GM19372 (cell line): ENCODE results near the gene PAH.
"Not testable (repeated sequence)": the region's sequence is repeated elsewhere in the genome, so short reads cannot be mapped to it uniquely, and the experiment has no call there.

Experiments
- ATAC-seq: cut with Tn5 transposase; IDR thresholded peaks from one replicate; pipeline ENCODE4 v1.9.1; 2021; ENCODE audit warnings: mild to moderate bottlenecking, low read depth, moderate library complexity; ENCODE audit not compliant: unreplicated experiment

PAH gene

GRCh38 chr12:102833687-102834441, 83.2 kb downstream of the PAH start:
- ATAC-seq, result no peak

GRCh38 chr12:102832826-102833225, 84.2 kb downstream of the PAH start:
- not testable (repeated sequence) for ATAC-seq

- no peak for ATAC-seq
These were observed 92.7 kb downstream of the PAH start for GRCh38 chr12:102824218-102824835.

GRCh38 chr12:102821149-102821548, 95.9 kb downstream of the PAH start:
- ATAC-seq, result no peak

- ATAC-seq, result no peak
These were observed 100.1 kb downstream of the PAH start for GRCh38 chr12:102816816-102817434.

- no peak for ATAC-seq
These were observed 102.2 kb downstream of the PAH start for GRCh38 chr12:102814691-102815367.

GRCh38 chr12:102812344-102812743, 104.7 kb downstream of the PAH start:
- ATAC-seq, result no peak

- ATAC-seq, result no peak
These were observed 105.8 kb downstream of the PAH start for GRCh38 chr12:102811110-102811737.

- ATAC-seq, result no peak
These were observed 108.6 kb downstream of the PAH start for GRCh38 chr12:102808412-102808811.

- no peak for ATAC-seq
These were observed 110.5 kb downstream of the PAH start for GRCh38 chr12:102806592-102806991.

- ATAC-seq, result no peak
These were observed 110.9 kb downstream of the PAH start for GRCh38 chr12:102806110-102806509.

GRCh38 chr12:102800565-102800964, 116.5 kb downstream of the PAH start:
- no peak for ATAC-seq

GRCh38 chr12:102799229-102799628, 117.8 kb downstream of the PAH start:
- ATAC-seq, result no peak

GRCh38 chr12:102797528-102797927, 119.5 kb downstream of the PAH start:
- no peak for ATAC-seq

GRCh38 chr12:102793921-102794320, 123.1 kb downstream of the PAH start:
- no peak for ATAC-seq
